ENCODE results near the gene RAB26.
"Not testable (repeated sequence)": the region's sequence is repeated elsewhere in the genome, so short reads cannot be mapped to it uniquely, and the experiment has no call there.

RAB26 gene

GRCh38 chr16:2147981-2148671, at the start of gene RAB26:
TSS of gene RAB26 (plus strand) at chr16:2148625. CDS start at chr16:2148784, 159 bp downstream.
- peak in 41 of 42 donors; percentile 42 to 87 (median 76) for DNase-seq
- intact Hi-C loops (cut with DNase I): no loop called here

- intact Hi-C loops (cut with DNase I): not testable (repeated sequence)
- peak in 34 of 42 donors; percentile 24 to 86 (median 59) for DNase-seq
These were observed 46.8 kb upstream of the RAB26 start for GRCh38 chr16:2101581-2101980.

GRCh38 chr16:2102471-2102870, 46.0 kb upstream of the RAB26 start:
- intact Hi-C loops (cut with DNase I): no loop called here

GRCh38 chr16:2104464-2104863, 44.0 kb upstream of the RAB26 start:
- DNase-seq; intact Hi-C loops (cut with DNase I): not testable (repeated sequence)

More at GRCh38 chr16:2102471-2102870, 46.0 kb upstream of the RAB26 start:
- DNase-seq: no peak

- DNase-seq; intact Hi-C loops (cut with DNase I): not testable (repeated sequence)
These were observed 43.1 kb upstream of the RAB26 start for GRCh38 chr16:2105291-2105690.

- intact Hi-C loops (cut with DNase I); DNase-seq: not testable (repeated sequence)
These were observed 42.7 kb upstream of the RAB26 start for GRCh38 chr16:2105769-2106168.

- DNase-seq; intact Hi-C loops (cut with DNase I): not testable (repeated sequence)
These were observed 42.2 kb upstream of the RAB26 start for GRCh38 chr16:2106211-2106610.

GRCh38 chr16:2107121-2107790, 41.2 kb upstream of the RAB26 start:
- intact Hi-C loops (cut with DNase I): not testable (repeated sequence)

GRCh38 chr16:2107791-2108125, 40.7 kb upstream of the RAB26 start:
- DNase-seq; intact Hi-C loops (cut with DNase I): not testable (repeated sequence)

More at GRCh38 chr16:2107121-2107790, 41.2 kb upstream of the RAB26 start:
- DNase-seq: not testable (repeated sequence)

- intact Hi-C loops (cut with DNase I); DNase-seq: not testable (repeated sequence)
These were observed 39.8 kb upstream of the RAB26 start for GRCh38 chr16:2108446-2109270.

GRCh38 chr16:2109271-2109580, 39.2 kb upstream of the RAB26 start:
- intact Hi-C loops (cut with DNase I): not testable (repeated sequence)

GRCh38 chr16:2109872-2110271, 38.6 kb upstream of the RAB26 start:
- intact Hi-C loops (cut with DNase I): not testable (repeated sequence)

More at GRCh38 chr16:2109271-2109580, 39.2 kb upstream of the RAB26 start:
- not testable (repeated sequence) for DNase-seq

GRCh38 chr16:2110332-2111008, 38.0 kb upstream of the RAB26 start:
- intact Hi-C loops (cut with DNase I); DNase-seq: not testable (repeated sequence)

More at GRCh38 chr16:2109872-2110271, 38.6 kb upstream of the RAB26 start:
- not testable (repeated sequence) for DNase-seq

- intact Hi-C loops (cut with DNase I); DNase-seq: not testable (repeated sequence)
These were observed 37.4 kb upstream of the RAB26 start for GRCh38 chr16:2111009-2111353.

GRCh38 chr16:2111412-2112335, 36.8 kb upstream of the RAB26 start:
- DNase-seq; intact Hi-C loops (cut with DNase I): not testable (repeated sequence)

- DNase-seq; intact Hi-C loops (cut with DNase I): not testable (repeated sequence)
These were observed 35.8 kb upstream of the RAB26 start for GRCh38 chr16:2112539-2113106.

- intact Hi-C loops (cut with DNase I); DNase-seq: not testable (repeated sequence)
These were observed 34.2 kb upstream of the RAB26 start for GRCh38 chr16:2114225-2114624.

Measured in head of caudate nucleus (tissue), 42 donors.